ENCODE data around the gene SULT2B1. TPM values are rescaled to one million over a fixed set of nuclear protein-coding genes. Genes with fewer than 3 reads are reported as not detected.
A peak's percentile ranks its signal among the peaks of the same experiment; 100 is the strongest.

The SULT2B1 gene
- total RNA-seq, 1 donor from 2014 or later: 0.43 TPM

GRCh38 chr19:48587387-48587786, 35.4 kb downstream of the SULT2B1 start:
- DNase-seq (ENCODE audit: missing footprints): no peak
- ATAC-seq: no peak
- intact Hi-C loops (cut with DNase I): no loop called here

GRCh38 chr19:48588670-48589401, 36.9 kb downstream of the SULT2B1 start:
- ATAC-seq (peak; percentile 83), DNase-seq (ENCODE audit: missing footprints) (peak; percentile 96)
- intact Hi-C loops (cut with DNase I): loop anchor here (2.0 kb wide), 1 partner anchor 322 kb away; no protein-coding TSS in a partner anchor

GRCh38 chr19:48591021-48591420, 39.0 kb downstream of the SULT2B1 start:
- DNase-seq (ENCODE audit: missing footprints) (no peak), ATAC-seq (no peak)
- intact Hi-C loops (cut with DNase I): no loop called here

GRCh38 chr19:48595171-48595570, 43.2 kb downstream of the SULT2B1 start:
- intact Hi-C loops (cut with DNase I): no loop called here
- ATAC-seq (no peak), DNase-seq (ENCODE audit: missing footprints) (no peak)

GRCh38 chr19:48595833-48596232, 43.9 kb downstream of the SULT2B1 start:
- no peak for ATAC-seq
- intact Hi-C loops (cut with DNase I): no loop called here
- no peak for DNase-seq (ENCODE audit: missing footprints)

GRCh38 chr19:48596237-48596636, 44.3 kb downstream of the SULT2B1 start:
- DNase-seq (ENCODE audit: missing footprints) (no peak), ATAC-seq (no peak)
- intact Hi-C loops (cut with DNase I): no loop called here

- intact Hi-C loops (cut with DNase I): no loop called here
- ATAC-seq: no peak
- no peak for DNase-seq (ENCODE audit: missing footprints)
Observed at GRCh38 chr19:48596679-48597465, 44.9 kb downstream of the SULT2B1 start.

GRCh38 chr19:48598996-48599700, 47.2 kb downstream of the SULT2B1 start:
- DNase-seq (ENCODE audit: missing footprints): no peak
- intact Hi-C loops (cut with DNase I): no loop called here
- no peak for ATAC-seq

GRCh38 chr19:48600679-48601417, 48.9 kb downstream of the SULT2B1 start:
- no peak for ATAC-seq
- intact Hi-C loops (cut with DNase I): no loop called here
- DNase-seq (ENCODE audit: missing footprints): no peak

GRCh38 chr19:48603001-48603400, 51.0 kb downstream of the SULT2B1 start:
- DNase-seq (ENCODE audit: missing footprints) (peak; percentile 9), ATAC-seq (no peak)
- intact Hi-C loops (cut with DNase I): no loop called here

GRCh38 chr19:48603449-48603848, 51.5 kb downstream of the SULT2B1 start:
- intact Hi-C loops (cut with DNase I): no loop called here
- ATAC-seq (no peak), DNase-seq (ENCODE audit: missing footprints) (peak; percentile 30)

- ATAC-seq (no peak), DNase-seq (ENCODE audit: missing footprints) (no peak)
- intact Hi-C loops (cut with DNase I): no loop called here
Observed at GRCh38 chr19:48603850-48604249, 51.9 kb downstream of the SULT2B1 start.

GRCh38 chr19:48606463-48607358, 54.7 kb downstream of the SULT2B1 start, which contains the start of gene SPACA4:
Gene SPACA4, plus strand, starts transcription at chr19:48606742. Its CDS starts 237 bp downstream, at chr19:48606979.
- ATAC-seq: no peak
- intact Hi-C loops (cut with DNase I): no loop called here
- DNase-seq (ENCODE audit: missing footprints): no peak

GRCh38 chr19:48607359-48607755, 55.4 kb downstream of the SULT2B1 start:
- intact Hi-C loops (cut with DNase I): no loop called here
- ATAC-seq: no peak
- DNase-seq (ENCODE audit: missing footprints): no peak

- intact Hi-C loops (cut with DNase I): no loop called here
- ATAC-seq (peak; percentile 64), DNase-seq (ENCODE audit: missing footprints) (no peak)
Observed at GRCh38 chr19:48608798-48609263, 56.9 kb downstream of the SULT2B1 start.

- intact Hi-C loops (cut with DNase I): no loop called here
- ATAC-seq (no peak), DNase-seq (ENCODE audit: missing footprints) (no peak)
Observed at GRCh38 chr19:48609571-48610108, 57.7 kb downstream of the SULT2B1 start.

GRCh38 chr19:48611872-48612271, 59.9 kb downstream of the SULT2B1 start:
- DNase-seq (ENCODE audit: missing footprints): no peak
- intact Hi-C loops (cut with DNase I): no loop called here
- no peak for ATAC-seq

Data from Right ventricle myocardium inferior (tissue), 1 donor.